Stimulated activated CD8-positive, alpha-beta memory T cell treated with anti-CD3 and anti-CD28 coated beads, Interleukin-12 subunit alpha, Interleukin-12 subunit beta, amount 100 ng/mL, for 24 hours (primary cell): ENCODE measurements around the gene PLXNB1.
"Not testable (repeated sequence)": the region's sequence is repeated elsewhere in the genome, so short reads cannot be mapped to it uniquely, and the experiment has no call there.

Experiments used
- DNase-seq: peaks from one replicate; pipeline ENCODE4 v3.0.0-alpha.2; 2020; ENCODE audit errors: extremely low read depth

PLXNB1 gene, protein sequence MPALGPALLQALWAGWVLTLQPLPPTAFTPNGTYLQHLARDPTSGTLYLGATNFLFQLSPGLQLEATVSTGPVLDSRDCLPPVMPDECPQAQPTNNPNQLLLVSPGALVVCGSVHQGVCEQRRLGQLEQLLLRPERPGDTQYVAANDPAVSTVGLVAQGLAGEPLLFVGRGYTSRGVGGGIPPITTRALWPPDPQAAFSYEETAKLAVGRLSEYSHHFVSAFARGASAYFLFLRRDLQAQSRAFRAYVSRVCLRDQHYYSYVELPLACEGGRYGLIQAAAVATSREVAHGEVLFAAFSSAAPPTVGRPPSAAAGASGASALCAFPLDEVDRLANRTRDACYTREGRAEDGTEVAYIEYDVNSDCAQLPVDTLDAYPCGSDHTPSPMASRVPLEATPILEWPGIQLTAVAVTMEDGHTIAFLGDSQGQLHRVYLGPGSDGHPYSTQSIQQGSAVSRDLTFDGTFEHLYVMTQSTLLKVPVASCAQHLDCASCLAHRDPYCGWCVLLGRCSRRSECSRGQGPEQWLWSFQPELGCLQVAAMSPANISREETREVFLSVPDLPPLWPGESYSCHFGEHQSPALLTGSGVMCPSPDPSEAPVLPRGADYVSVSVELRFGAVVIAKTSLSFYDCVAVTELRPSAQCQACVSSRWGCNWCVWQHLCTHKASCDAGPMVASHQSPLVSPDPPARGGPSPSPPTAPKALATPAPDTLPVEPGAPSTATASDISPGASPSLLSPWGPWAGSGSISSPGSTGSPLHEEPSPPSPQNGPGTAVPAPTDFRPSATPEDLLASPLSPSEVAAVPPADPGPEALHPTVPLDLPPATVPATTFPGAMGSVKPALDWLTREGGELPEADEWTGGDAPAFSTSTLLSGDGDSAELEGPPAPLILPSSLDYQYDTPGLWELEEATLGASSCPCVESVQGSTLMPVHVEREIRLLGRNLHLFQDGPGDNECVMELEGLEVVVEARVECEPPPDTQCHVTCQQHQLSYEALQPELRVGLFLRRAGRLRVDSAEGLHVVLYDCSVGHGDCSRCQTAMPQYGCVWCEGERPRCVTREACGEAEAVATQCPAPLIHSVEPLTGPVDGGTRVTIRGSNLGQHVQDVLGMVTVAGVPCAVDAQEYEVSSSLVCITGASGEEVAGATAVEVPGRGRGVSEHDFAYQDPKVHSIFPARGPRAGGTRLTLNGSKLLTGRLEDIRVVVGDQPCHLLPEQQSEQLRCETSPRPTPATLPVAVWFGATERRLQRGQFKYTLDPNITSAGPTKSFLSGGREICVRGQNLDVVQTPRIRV (N-terminal part only)

DNA sequence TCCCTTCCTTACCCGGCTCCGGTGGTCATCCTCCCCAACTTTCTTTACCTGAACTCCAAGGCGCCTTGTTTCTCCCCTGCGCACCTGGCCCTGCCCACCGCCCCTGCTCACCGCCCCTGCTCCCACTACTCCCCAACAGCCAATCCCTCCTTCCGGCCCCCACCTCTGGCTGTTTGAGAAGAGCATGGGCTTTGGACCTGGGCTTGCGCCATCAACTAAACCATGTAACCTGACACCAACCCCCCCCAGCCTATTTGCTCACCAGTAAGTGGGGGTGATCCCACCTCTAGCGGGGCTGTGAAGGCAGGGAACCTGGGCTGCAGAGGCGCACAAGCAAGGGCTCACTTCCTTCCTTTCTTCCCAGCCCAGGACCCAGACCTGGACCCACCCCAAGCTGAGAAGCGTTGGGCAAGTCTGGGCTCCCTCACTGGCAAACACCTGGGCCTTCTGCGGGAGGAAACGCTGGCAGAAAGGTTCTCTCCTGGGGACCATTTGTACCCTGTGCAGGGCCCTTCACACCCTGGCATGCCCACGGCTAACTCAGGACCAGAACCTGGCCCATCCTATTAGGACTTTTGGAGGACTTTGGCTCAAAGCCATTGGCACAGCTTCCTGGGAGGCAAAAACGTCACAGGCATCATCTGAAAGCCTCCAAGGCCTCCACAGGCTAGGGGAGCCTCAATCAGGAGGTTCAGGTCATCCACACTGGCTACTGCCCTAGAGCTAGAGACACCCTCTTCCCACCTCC lies at the start of gene PLXNB1:
TSS of gene PLXNB1 (minus strand) at position 127 of the 748 bp plus-strand sequence. CDS start 5,475 bp downstream, outside the sequence.
- no peak for DNase-seq

DNA sequence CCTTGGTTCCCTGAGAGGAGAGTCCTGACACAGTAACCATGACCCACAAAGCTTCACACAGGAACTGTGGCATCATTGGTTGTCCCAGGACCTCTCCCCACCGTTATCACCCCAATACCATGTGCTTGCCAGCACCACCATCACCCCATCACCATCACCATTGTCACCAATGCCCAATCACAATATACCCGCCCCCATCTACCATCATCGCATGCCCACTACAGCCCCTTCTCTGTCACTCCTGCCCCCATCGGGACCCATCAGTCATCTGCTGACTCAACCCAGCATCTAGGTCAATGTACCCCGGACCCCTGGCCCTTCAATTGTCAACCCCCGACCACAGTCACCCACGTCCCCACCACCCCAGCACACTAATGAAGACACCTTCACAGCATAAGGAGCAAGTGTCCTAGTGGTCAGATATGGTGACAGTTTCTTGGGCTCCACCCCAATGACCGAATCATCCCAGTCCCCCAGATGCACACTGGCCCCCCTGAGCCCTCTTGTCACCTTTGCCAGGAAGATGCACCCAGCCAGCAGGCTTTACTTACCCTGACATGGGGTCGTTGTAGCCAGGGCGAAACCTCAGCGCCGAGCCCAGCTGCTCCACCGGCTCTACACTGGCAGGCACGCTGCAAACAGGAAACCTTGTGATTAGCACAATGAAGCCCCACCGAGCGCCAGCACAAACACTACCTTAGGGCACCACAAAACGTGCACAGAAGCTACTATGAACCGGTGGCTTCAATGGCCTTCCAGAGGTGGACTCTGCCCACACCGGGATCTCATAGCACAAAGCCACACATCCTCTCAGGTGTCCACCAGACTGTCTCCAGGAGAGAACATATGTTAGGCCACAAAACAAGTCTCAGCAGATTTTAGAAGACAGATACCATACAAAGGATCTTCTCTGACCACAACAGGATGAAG lies 49.0 kb upstream of the PLXNB1 start:
- DNase-seq, result no peak

DNA sequence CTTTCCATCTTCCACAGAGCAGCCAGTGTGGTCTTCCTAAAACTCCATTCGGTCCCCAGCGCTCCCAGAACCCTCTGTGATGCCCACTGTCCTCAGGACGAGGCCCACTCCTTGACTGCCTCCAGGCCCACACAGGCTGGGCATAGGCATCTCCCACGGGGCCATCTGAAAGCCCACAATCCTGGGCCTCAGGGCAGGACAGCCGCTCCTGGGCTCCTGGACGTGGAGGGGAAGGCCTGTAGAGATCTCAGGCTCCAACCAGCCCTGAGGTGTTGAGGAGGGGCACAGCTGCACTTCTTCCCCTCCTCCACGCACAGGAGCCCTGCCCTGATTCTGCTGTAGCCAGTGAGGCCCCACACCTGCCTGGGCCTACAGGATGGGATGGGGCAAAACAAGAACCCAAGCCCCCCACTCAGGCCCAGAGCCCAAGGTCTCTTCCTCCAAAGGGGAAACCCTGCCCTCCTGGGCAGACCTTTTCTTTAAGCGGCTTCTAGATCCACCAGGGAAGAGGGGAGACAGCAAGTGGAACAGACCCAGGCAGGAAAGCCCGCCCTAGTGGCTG lies 48.2 kb upstream of the PLXNB1 start:
- no peak for DNase-seq

DNA sequence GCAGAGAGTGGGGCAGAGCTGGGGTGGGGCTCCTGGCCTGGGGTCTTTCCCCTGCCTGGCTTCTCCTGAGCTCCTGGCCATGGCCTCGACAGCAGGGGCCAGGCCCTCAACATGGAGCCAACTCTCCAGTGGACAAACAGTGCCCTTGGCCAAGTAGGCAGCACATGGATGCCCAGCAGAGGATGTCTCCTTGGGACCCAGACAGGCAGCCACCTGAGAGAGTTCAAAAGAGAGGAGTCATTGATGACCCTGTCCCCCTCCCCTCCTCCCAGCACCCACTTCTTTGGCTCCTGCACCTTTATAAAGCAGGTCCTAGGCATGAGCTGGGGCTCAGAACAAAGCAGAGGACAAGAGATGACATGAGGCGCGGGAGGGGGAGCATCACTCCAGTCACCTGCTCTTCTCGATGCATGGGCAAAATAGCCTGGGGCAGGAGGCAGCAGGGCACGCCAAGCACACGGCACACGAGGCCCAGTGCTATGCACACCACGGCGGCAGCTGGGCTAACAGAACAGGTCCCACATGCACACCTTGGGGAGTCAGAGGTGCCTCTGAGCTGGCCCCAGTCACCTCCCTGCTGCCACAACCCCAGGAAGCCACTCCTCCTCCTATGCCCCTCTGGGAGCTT lies 46.7 kb upstream of the PLXNB1 start:
- no peak for DNase-seq

DNA sequence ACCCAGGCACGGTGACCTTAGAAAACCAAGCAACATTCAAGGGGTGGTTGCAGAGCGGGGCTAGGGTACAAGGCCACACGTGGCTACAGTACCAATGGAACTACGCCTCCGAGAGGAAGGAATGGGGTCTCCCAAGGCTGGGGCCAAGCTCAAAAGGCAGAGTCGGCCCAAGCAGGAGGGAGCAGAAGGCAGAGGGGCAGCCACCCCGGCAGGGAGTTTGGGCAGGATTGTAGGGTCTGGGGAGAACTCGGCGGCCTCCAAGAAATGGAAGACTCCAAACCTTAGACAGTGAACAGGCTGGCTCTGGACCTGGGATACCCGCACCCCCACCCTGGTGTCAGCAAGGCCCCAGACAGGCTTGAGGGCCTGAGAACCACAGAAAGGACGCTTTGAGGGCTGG lies 45.3 kb upstream of the PLXNB1 start:
- no peak for DNase-seq

DNA sequence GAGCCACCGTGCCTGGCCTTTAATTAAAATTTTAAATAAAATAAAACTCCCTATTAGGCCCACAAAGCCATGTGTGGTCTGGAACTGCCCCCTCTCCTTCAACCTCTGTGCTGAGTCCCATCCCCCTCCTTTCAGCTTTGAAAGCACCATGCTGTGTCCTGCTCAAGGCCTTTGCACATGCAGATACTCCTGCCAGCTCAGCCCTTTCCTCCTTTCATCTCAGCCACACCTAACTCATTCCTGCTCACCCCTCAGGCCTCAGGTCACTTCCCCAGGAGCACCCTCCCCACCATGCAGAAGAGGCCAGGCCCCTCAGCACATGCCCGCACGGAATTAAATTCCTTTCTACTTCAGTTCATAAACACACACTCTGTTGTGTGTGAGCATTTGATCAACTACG lies 44.7 kb upstream of the PLXNB1 start:
- DNase-seq, result no peak

DNA sequence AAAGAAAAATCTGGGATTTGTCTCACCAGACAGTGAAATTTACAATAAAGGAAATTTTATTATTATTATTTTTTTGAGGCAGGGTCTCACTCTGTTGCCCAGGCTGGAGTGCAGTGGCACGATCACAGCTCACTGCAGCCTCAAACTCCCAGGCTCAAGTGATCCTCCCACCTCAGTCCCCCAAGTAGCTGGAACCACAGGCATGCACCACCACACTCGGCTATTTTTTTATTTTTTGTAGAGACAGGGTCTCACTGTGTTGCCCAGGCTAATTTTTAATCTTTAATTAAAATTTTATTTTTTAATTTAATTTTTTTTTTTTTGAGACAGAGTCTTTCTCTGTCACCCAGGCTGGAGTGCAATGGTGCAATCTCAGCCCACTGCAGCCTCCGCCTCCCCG lies 44.1 kb upstream of the PLXNB1 start:
- not testable (repeated sequence) for DNase-seq

DNA sequence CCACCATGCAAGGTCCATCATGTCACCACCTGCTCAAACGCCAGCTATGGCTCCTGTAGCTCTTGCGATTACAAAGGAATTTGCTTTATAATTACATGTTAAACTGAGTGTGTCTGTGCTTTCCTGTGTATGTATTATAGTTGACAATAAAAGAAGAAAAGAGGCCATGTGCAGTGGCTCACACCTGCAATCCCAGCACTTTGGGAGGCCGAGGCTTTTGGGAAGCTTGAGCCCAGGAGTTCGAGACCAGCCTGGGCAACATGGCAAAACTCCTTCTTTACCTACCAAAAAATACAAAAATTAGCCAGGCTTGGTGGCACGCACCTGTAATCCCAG lies 43.7 kb upstream of the PLXNB1 start:
- DNase-seq, result no peak

DNA sequence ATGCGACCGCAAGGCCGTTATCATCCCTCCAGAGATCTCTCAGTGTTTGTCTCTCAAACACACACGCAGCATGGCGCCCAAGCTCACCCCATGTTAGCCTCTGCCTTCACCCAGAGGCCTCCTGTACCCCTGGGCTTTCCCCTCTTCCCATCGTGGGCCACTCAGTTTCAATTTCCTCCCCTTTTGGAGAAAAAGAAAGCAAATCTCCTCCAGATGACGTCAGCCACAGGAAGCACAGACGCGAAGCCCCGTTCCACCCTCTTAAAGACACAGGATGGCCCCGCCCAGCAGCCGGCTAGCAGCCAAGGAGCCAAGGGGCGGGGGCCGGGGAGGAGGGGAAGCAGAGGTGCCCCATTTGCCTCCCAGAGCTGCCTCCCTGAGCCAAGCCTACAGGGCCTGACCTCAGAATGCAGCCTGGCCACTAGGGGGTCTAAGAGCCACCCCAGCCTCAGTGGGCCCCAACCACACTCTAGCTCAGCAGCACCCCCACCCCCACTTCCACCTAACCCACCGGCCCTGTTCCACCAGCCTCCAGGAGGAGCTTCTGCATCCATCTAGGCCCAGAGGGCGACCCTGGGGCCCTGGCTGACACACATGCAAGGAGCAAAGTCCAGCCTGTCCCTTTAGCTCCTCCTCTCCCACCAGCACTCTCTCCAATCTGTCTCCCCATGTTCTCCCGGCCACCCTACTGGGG lies 43.2 kb upstream of the PLXNB1 start:
- peak; percentile 91 for DNase-seq

DNA sequence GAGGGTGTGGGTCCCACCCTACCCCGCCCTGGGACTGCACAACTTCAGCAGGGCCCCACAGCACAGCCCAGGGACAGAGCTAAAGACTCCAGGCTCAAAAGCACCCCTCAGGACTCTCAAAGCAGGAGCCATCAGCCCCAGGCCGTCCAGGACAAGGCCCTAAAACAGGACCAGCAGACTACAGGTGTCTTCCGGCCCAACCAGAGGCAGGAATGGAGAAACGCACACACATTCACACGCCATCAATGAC lies 42.7 kb upstream of the PLXNB1 start:
- no peak for DNase-seq

DNA sequence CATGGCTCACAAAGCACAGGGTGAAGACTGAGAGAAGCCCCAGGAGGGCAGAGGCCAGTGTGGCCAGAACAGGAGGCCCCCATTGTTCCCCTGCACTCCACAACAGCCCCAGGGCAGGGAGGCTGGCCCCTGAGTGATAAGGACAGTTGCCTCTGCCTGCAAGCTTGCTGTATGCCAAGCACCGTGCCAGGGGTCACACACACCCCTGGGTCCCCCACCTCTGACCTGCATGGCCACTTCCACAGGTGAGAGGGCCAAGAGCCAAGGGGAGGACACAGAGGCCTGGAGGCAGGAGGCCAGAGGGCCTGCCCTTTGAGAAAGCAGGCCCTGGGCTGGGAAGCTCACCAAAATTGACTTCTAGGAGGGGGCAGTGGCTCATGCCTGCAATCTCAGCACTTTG lies 40.4 kb upstream of the PLXNB1 start:
- DNase-seq, result no peak

DNA sequence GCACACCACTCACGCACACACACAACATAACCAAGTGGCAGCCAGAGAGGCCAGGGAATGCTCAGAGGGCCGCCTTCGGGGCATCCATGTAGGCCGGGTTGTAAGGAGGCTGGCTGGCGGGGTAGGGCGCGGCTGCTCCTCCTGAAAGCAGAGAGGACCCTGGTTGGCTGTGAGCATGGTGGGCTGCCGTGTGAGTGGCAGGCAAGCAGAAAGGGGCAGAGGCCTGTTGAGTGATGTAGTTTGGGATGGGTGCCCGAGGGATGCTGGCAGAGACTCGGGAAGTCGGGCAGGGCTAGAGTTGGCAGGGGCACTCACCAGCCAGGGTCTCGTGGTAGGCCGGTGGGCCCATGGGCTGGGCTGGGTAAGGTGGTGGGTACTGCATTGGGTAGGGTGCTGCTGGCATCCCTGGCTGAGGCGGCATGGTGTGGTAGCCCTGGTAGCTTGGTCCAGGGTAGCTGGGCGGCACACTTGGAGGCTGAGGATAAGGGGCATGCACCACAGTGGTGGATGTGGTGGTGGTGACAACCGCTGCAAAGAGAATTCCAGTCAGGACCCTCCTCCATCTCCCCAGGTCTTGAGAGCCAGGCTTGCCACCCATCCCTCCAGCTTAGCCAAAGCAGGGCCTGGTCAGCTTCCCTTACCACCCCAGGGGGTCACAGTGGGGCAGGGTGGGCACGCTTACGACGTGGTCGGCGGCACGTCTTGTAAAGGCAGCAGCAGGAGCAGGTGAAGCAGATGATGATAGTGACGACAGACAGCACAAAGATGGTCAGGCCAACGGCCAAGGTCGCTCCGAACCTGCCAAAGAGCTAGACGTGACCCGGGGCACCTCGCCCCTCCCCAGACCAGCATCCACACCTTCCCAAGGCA lies 39.4 kb upstream of the PLXNB1 start:
- no peak for DNase-seq

DNA sequence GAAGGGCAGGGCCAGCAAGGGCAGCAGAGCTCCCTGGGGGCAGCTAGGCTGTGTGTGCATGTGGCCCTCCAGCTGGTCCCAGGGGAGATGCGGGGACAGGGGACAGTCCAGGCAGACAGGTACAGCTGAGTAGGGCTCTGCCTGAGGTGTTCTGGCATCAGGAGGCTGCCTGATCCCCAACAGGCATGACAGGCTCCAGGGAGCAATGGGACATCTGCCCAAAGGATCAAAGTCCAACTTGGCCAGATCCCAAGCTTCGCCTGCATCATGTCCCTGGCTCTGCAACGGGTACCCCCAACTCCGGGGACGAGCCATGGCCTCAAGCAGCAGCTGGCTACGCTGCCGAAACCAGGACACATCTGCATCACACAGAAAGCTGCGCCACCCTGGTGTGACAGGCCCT lies 38.4 kb upstream of the PLXNB1 start:
- no peak for DNase-seq

DNA sequence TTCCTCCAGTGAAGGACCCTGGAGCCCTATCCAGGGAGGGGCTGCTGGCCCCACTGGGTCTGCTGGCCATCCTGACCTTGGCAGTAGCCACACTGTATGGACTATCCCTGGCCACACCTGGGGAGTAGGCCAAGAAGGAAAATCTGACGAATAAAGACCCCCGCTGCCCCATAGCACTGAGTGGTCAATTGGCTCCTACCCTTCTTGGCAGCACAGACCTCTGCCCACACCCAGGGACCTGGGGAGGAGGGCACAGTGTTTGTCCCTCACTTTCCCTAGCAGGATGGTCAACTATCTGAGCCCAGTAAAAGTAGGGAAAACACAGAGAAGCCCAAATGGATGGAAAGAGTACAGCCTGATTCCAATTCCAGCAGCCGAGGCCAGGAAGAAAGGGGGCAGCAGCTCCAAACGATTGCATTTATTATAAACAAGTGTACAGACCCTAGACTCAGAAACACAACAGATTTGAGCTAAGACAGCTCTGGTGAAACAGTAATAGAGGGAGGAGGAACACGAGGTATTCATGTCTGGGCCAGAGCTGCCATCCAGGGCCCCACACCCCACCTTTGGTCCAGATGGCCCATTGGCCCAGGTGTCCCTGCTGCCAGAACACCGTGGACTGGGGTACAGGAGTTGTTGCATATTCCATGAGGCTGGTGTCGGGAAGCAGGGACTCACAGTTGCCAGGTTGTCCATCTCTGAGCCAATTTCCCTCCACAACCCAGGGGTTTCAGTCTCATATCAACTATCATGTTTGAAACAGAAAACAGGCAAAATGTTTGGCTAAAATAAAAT lies 37.8 kb upstream of the PLXNB1 start:
- no peak for DNase-seq

DNA sequence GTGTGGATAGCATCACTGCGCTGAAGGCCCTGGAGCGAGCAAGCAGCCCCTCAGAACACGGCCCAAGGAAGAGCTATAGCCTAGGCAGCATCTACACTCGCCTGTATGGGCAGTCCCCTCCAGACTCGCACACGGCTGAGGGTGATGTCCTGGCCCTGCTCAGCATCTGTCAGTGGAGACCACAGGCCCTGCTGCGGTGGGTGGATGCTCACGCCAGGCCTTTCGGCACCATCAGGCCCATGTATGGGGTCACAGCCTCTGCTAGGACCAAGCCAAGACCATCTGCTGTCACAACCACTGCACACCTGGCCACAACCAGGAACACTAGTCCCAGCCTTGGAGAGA lies 37.2 kb upstream of the PLXNB1 start:
- DNase-seq, result no peak

DNA sequence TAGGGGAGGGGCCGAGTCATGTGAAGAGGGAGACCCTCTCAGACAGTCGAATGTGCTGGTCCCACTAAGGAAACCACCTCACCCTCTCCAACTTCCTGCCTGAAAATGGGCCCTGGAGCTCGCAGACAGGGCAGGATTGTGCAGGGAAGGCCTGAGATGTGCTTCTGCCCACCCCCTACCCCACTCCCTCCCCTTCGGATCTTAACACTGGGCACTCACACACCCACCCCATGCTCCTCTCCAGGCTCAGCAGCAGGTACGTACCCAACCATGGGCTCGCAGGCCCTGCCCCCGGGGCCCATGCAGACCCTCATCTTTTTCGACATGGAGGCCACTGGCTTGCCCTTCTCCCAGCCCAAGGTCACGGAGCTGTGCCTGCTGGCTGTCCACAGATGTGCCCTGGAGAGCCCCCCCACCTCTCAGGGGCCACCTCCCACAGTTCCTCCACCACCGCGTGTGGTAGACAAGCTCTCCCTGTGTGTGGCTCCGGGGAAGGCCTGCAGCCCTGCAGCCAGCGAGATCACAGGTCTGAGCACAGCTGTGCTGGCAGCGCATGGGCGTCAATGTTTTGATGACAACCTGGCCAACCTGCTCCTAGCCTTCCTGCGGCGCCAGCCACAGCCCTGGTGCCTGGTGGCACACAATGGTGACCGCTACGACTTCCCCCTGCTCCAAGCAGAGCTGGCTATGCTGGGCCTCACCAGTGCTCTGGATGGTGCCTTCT lies 36.7 kb upstream of the PLXNB1 start:
- no peak for DNase-seq
